Activated B cell treated with CpG ODN at 0.5 μM for 24 hours (primary cell): ENCODE measurements around the gene TRPV4. TPM values are rescaled to one million over a fixed set of nuclear protein-coding genes. Genes with fewer than 3 reads are reported as not detected.
A peak's percentile ranks its signal among the peaks of the same experiment; 100 is the strongest.

Experiments used
- ATAC-seq: fragments of 200-7000 bp; cut with Tn5 transposase; one replicate; pipeline ENCODE4 v1.10.0; 2021; ENCODE audit warnings: low read depth, mild to moderate bottlenecking, moderate library complexity
- CTCF ChIA-PET: fragments of 350-600 bp; sonication (Branson Sonifier 250); formaldehyde crosslinking; loops from one replicate; lab custom pipeline; 2021; ENCODE audit warnings: antibody characterized with exemption; lab: Charles Lee
- POLR2A ChIA-PET: fragments of 350-600 bp; sonication (Branson Sonifier 250); formaldehyde crosslinking; loops from one replicate; lab custom pipeline; 2021; ENCODE audit warnings: antibody characterized with exemption; lab: Charles Lee
- DNase-seq: peaks from one replicate; pipeline ENCODE4 v3.0.0; 2022
- H3K27ac Mint-ChIP-seq: one replicate; pipeline ENCODE4 v1.8.0; 2020; ENCODE audit warnings: mixed read lengths
- H3K27me3 Mint-ChIP-seq: one replicate; pipeline ENCODE4 v1.8.0; 2021; ENCODE audit warnings: mixed read lengths
- H3K36me3 Mint-ChIP-seq: one replicate; pipeline ENCODE4 v1.8.0; 2021; ENCODE audit warnings: low read depth, mixed read lengths
- H3K4me1 Mint-ChIP-seq: one replicate; pipeline ENCODE4 v1.8.0; 2021; ENCODE audit warnings: mixed read lengths
- H3K4me3 Mint-ChIP-seq: one replicate; pipeline ENCODE4 v1.8.0; 2020; ENCODE audit warnings: mild to moderate bottlenecking, mixed read lengths
- H3K9me3 Mint-ChIP-seq: one replicate; pipeline ENCODE4 v1.8.0; 2020; ENCODE audit warnings: mixed read lengths
- CTCF ChIP-seq: fragments of 200-600 bp; IDR thresholded peaks from one replicate; pipeline ENCODE4 v1.8.0; 2022; ENCODE audit warnings: antibody characterized with exemption, mild to moderate bottlenecking
- intact Hi-C: fragments of 100-400 bp; cut with micrococcal nuclease; formaldehyde crosslinking; loops from one replicate; pipeline ENCODE4 v1.15.1; 2024
- total RNA-seq: library from RNA; stranded (reverse); gene quantifications from 2 replicates; pipeline ENCODE4 v1.2.3, GENCODE V29; 2022

TRPV4 gene
- total RNA-seq, 1 donor from 2014 or later, result not detected

GRCh38 chr12:109776624-109777023 is 56.6 kb downstream of the TRPV4 start:
- Mint-ChIP-seq H3K4me1 (peaks cover 8% of the 10 kb centered on the region), H3K9me3 (no peaks in the 10 kb centered on the region), H3K36me3 (no peaks in the 10 kb centered on the region), H3K4me3 (no peak overlapping the region), H3K27ac (no peak overlapping the region), H3K27me3 (no peaks in the 10 kb centered on the region)
- ChIA-PET POLR2A (no interaction called here), CTCF (interaction anchor here (3.6 to 7.2 kb wide), 3 partner anchors 179 to 349 kb away, joined by 24 to 49 read pairs (median 34); no protein-coding TSS in a partner anchor)
- DNase-seq (no peak), ATAC-seq (no peak)
- no peak for TF ChIP-seq CTCF
- intact Hi-C loops, result no loop called here

DNA sequence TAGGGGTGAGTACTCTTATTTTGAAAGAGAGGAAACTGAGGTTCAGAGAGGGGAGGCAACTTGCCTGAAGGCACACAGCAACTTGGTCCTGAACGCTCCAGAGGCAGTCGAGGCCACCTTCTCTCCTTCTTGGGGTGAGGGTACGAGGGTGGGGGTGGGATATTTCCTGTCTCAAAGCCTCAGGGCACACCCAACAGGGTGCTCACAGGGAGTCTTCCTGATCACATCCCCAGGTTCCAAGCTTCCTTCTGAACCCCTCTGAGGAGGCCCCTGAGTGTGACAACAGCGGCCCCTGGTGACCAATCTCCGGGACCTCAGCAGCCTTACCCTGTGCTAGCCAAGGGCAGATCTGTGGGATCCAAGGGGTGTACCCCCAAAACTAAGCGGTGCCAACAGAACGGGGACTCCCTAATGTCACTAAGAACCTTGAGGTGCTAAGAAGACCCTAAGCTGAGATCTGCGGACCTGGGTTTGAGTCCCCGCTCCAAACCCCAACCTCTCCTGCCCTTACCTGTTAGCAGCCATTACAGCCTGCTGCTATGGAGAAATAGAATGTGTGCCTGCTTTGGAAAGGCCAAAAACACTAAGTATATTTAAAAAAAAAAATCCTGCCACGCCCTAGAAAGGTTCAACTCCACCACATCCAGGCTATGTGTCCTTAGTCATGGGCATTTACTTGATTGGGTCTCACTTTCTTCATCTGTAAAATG is 57.9 kb downstream of the TRPV4 start:
- Mint-ChIP-seq H3K27ac (no peak overlapping the region), H3K4me1 (peaks cover 8% of the 10 kb centered on the region), H3K36me3 (no peaks in the 10 kb centered on the region), H3K4me3 (no peak overlapping the region), H3K9me3 (no peaks in the 10 kb centered on the region), H3K27me3 (no peaks in the 10 kb centered on the region)
- intact Hi-C loops, result loop anchor here (1.0 kb wide), 3 partner anchors 61 to 347 kb away; no protein-coding TSS in a partner anchor
- CTCF ChIA-PET, result interaction anchor here (0.7 to 7.2 kb wide), 10 partner anchors 9 to 348 kb away, joined by 3 to 49 read pairs (median 9); partner anchors contain the start of genes MMAB and MVK
- POLR2A ChIA-PET, result no interaction called here
- no peak for TF ChIP-seq CTCF
- peak; percentile 54 for DNase-seq
- peak; percentile 52 for ATAC-seq

DNA sequence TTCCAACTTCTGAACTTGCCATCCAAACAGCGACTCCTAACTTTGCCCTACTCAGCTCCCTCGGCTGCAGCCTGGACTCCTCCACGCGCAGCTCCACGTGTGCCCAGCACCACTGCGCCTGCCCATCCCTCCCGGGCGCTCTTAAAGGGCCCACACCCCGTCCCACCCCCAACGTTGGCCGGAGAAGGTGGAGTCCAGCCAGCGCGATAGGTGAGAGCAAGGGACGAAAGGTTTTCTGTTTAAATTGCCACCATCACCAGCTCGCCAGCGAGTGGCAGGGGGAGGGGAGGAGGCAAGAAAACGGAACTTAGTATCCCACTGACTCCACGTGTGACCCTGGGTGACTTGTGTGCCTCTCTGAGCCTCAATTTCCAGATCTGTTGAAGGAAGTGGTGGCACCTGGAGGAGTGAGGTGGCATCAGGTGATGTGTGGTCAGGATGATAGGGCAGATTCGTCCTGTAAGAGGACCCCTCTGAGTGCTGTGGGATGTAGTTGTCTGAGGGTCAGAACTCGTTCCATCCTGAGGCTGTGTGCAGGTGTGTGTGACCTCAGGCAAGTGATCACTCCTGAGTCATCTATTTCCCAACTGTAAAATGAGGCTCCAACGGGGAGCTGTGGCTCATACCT is 59.7 kb downstream of the TRPV4 start:
- ChIA-PET POLR2A (interaction anchor here (0.6 kb wide), 1 partner anchor 253 kb away, joined by 3 read pairs; no protein-coding TSS in a partner anchor), CTCF (interaction anchor here (3.6 to 7.2 kb wide), 3 partner anchors 176 to 346 kb away, joined by 24 to 49 read pairs (median 34); no protein-coding TSS in a partner anchor)
- no peaks in the 10 kb centered on the region for H3K9me3 Mint-ChIP-seq
- intact Hi-C loops, result no loop called here
- H3K4me3 Mint-ChIP-seq, result no peak overlapping the region
- H3K36me3 Mint-ChIP-seq, result no peaks in the 10 kb centered on the region
- no peak for DNase-seq
- peaks cover 8% of the 10 kb centered on the region for H3K4me1 Mint-ChIP-seq
- no peaks in the 10 kb centered on the region for H3K27me3 Mint-ChIP-seq
- no peak for TF ChIP-seq CTCF
- no peak for ATAC-seq
- no peak overlapping the region for H3K27ac Mint-ChIP-seq

- no peaks in the 10 kb centered on the region for H3K9me3 Mint-ChIP-seq
- TF ChIP-seq CTCF, result no peak
- no peak overlapping the region for H3K27ac Mint-ChIP-seq
- H3K36me3 Mint-ChIP-seq, result no peaks in the 10 kb centered on the region
- CTCF ChIA-PET, result interaction anchor here (1.4 to 7.2 kb wide), 3 partner anchors 175 to 345 kb away, joined by 5 to 49 read pairs (median 24); no protein-coding TSS in a partner anchor
- intact Hi-C loops, result no loop called here
- H3K4me1 Mint-ChIP-seq, result peaks cover 8% of the 10 kb centered on the region
- no peaks in the 10 kb centered on the region for H3K27me3 Mint-ChIP-seq
- ATAC-seq (no peak), DNase-seq (peak; percentile 3)
- POLR2A ChIA-PET, result interaction anchor here (0.6 kb wide), 1 partner anchor 252 kb away, joined by 3 read pairs; no protein-coding TSS in a partner anchor
- no peak overlapping the region for H3K4me3 Mint-ChIP-seq
Observed at GRCh38 chr12:109772622-109773321, 60.4 kb downstream of the TRPV4 start.
